Measurements from ENCODE around the gene SERPINA12.

The SERPINA12 gene, protein sequence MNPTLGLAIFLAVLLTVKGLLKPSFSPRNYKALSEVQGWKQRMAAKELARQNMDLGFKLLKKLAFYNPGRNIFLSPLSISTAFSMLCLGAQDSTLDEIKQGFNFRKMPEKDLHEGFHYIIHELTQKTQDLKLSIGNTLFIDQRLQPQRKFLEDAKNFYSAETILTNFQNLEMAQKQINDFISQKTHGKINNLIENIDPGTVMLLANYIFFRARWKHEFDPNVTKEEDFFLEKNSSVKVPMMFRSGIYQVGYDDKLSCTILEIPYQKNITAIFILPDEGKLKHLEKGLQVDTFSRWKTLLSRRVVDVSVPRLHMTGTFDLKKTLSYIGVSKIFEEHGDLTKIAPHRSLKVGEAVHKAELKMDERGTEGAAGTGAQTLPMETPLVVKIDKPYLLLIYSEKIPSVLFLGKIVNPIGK

DNA sequence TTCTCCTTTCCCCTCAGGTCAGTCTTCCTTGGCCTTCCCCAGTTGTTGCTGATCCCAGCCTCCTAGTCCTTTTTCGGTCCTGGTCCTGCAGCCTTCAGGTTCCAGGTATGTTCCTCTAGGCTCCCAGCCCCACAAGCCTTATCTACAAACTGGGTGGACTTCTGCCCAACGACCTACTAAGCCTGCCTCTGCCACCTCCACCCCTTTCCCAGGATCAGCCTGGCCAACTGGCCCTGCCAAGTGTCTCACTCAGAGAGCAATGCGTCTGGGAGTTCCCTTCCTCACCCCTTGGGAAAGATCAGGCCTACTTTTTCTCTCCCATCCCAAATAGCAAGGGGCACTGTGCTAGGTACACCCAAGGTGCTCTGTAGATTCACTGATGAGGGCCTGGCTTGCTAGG is at the start of gene SERPINA12:
Gene SERPINA12, minus strand, starts transcription at position 114 of the 400 bp plus-strand sequence. CDS start 11,072 bp downstream, outside the sequence.
- no peak within 1 kb of the TSS for H3K27ac ChIP-seq (ENCODE audit: low read length)
- H3K4me1 ChIP-seq (ENCODE audit: insufficient read depth, low read length): no peaks in the 10 kb centered on the region
- H3K27me3 ChIP-seq (ENCODE audit: insufficient read depth, low read length): no peaks in the 10 kb centered on the region
- no peaks in the 10 kb centered on the region for H3K9me3 ChIP-seq (ENCODE audit: insufficient read depth, low read depth, low read length)
- H3K4me3 ChIP-seq (ENCODE audit: low read length): no peak within 1 kb of the TSS
- no peak within 1 kb of the TSS for H3K9ac ChIP-seq (ENCODE audit: low read depth, low read length)
- H3K36me3 ChIP-seq (ENCODE audit: insufficient read depth, low read depth, low read length): no peaks in the 10 kb centered on the region

- H3K4me3 ChIP-seq (ENCODE audit: low read length): no peak overlapping the region
- no peaks in the 10 kb centered on the region for H3K27me3 ChIP-seq (ENCODE audit: insufficient read depth, low read length)
- no peaks in the 10 kb centered on the region for H3K9me3 ChIP-seq (ENCODE audit: insufficient read depth, low read depth, low read length)
- no peak overlapping the region for H3K9ac ChIP-seq (ENCODE audit: low read depth, low read length)
- no peaks in the 10 kb centered on the region for H3K36me3 ChIP-seq (ENCODE audit: insufficient read depth, low read depth, low read length)
- no peaks in the 10 kb centered on the region for H3K4me1 ChIP-seq (ENCODE audit: insufficient read depth, low read length)
- no peak overlapping the region for H3K27ac ChIP-seq (ENCODE audit: low read length)
These were observed 49.6 kb upstream of the SERPINA12 start for GRCh38 chr14:94558842-94559241.

GRCh38 chr14:94557327-94557726 is 48.1 kb upstream of the SERPINA12 start:
- Histone ChIP-seq H3K36me3 (ENCODE audit: insufficient read depth, low read depth, low read length) (no peaks in the 10 kb centered on the region), H3K9me3 (ENCODE audit: insufficient read depth, low read depth, low read length) (no peaks in the 10 kb centered on the region), H3K9ac (ENCODE audit: low read depth, low read length) (no peak overlapping the region), H3K4me3 (ENCODE audit: low read length) (no peak overlapping the region), H3K27me3 (ENCODE audit: insufficient read depth, low read length) (no peaks in the 10 kb centered on the region), H3K27ac (ENCODE audit: low read length) (no peak overlapping the region), H3K4me1 (ENCODE audit: insufficient read depth, low read length) (no peaks in the 10 kb centered on the region)

DNA sequence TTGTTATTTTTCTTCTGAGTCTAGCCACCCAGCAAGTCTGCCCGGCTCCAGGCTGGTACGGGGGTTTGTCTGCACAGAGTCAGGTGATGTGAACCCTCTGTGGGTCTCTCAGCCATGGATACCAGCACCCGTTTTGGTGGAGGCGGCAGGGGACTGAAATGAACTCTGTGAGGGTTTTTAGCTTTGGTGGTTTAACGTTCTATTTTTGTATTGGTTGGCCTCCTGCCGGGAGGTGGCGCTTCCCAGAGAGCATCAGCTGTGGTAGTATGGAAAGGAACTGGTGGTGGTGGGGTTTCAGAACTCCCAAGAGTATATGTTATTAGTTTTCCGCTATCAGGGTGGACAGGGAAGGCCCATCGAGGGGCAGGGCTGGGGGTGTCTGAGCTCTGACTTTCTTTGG is 46.7 kb upstream of the SERPINA12 start:
- Histone ChIP-seq H3K27me3 (ENCODE audit: insufficient read depth, low read length) (no peaks in the 10 kb centered on the region), H3K36me3 (ENCODE audit: insufficient read depth, low read depth, low read length) (no peaks in the 10 kb centered on the region), H3K4me3 (ENCODE audit: low read length) (no peak overlapping the region), H3K9me3 (ENCODE audit: insufficient read depth, low read depth, low read length) (no peaks in the 10 kb centered on the region), H3K9ac (ENCODE audit: low read depth, low read length) (no peak overlapping the region), H3K4me1 (ENCODE audit: insufficient read depth, low read length) (no peaks in the 10 kb centered on the region), H3K27ac (ENCODE audit: low read length) (no peak overlapping the region)

DNA sequence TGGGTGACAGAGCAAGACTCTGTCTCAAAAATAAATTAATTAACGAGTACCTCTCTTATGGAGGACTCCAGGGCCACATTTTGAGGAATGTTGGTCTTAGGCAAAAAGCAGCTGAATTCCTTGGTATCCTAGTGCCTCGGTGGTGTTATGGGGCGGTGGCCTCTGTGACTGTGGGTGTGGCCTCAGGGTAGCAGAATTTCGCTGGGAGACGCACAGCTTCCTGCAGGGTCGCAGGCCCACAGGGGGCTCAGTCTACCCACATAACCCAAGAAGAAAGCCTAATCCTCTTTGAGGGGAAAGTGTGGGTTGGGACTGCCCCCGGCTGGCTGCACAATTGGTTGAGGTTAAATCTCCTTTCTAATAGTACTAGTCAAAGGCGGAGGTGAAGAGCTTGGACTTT is 40.8 kb upstream of the SERPINA12 start:
- H3K9ac ChIP-seq (ENCODE audit: low read depth, low read length): no peak overlapping the region
- no peak overlapping the region for H3K4me3 ChIP-seq (ENCODE audit: low read length)
- H3K9me3 ChIP-seq (ENCODE audit: insufficient read depth, low read depth, low read length): no peaks in the 10 kb centered on the region
- H3K27me3 ChIP-seq (ENCODE audit: insufficient read depth, low read length): no peaks in the 10 kb centered on the region
- H3K36me3 ChIP-seq (ENCODE audit: insufficient read depth, low read depth, low read length): no peaks in the 10 kb centered on the region
- no peaks in the 10 kb centered on the region; the same call in 1 of the 2 replicates for H3K4me1 ChIP-seq (ENCODE audit: insufficient read depth, low read length)
- no peak overlapping the region for H3K27ac ChIP-seq (ENCODE audit: low read length)

DNA sequence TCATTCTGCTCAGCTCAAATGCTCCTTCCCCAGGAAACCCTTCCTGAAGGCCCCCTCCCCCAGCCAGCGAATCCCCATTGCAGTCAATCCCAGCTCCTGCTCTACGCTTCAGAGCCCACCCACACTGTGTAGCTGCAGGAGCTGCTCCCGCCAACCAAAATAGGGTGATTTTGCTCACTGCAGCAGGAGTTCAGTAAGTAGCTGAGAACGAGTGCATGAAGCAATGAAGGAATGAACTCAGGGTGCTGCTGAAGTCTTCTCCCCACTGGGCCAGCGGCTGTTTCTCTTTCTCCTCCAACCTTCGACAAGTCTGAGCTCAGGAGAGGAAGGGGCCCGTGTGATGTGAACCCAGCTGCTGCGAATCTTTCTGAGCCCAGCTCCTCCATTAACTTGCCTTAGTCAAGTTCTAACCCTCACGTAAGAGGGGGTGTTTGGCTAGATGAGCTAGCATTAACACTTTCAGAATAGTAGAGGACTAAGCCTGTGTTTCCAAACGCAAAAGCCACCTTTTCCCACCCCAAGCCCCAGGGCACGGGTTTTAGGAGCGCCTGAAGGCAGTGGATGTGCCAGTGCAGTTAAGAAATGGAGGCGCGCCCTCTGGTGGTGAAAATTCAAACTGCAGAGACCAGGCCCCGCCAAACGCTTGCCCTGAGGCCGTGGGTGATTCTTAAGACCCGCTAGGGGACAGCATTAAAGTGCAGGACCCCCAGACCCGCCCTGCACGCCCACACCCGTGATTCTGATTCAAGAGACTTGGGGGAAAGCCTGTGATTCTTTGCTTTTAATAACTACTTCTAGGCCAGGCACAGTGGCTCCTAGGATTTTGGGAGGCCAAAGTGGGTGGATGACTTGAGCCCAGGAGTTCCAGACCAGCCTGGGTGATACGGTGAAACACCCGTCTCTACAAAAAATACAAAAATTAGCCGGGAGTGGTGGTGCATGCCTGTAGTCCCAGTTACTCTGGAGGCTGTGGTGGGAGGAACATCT is 40.0 kb upstream of the SERPINA12 start:
- Histone ChIP-seq H3K4me3 (ENCODE audit: low read length) (no peak overlapping the region), H3K4me1 (ENCODE audit: insufficient read depth, low read length) (no peaks in the 10 kb centered on the region; the same call in 1 of the 2 replicates), H3K27ac (ENCODE audit: low read length) (no peak overlapping the region), H3K9me3 (ENCODE audit: insufficient read depth, low read depth, low read length) (no peaks in the 10 kb centered on the region), H3K9ac (ENCODE audit: low read depth, low read length) (no peak overlapping the region), H3K36me3 (ENCODE audit: insufficient read depth, low read depth, low read length) (no peaks in the 10 kb centered on the region), H3K27me3 (ENCODE audit: insufficient read depth, low read length) (no peaks in the 10 kb centered on the region)

DNA sequence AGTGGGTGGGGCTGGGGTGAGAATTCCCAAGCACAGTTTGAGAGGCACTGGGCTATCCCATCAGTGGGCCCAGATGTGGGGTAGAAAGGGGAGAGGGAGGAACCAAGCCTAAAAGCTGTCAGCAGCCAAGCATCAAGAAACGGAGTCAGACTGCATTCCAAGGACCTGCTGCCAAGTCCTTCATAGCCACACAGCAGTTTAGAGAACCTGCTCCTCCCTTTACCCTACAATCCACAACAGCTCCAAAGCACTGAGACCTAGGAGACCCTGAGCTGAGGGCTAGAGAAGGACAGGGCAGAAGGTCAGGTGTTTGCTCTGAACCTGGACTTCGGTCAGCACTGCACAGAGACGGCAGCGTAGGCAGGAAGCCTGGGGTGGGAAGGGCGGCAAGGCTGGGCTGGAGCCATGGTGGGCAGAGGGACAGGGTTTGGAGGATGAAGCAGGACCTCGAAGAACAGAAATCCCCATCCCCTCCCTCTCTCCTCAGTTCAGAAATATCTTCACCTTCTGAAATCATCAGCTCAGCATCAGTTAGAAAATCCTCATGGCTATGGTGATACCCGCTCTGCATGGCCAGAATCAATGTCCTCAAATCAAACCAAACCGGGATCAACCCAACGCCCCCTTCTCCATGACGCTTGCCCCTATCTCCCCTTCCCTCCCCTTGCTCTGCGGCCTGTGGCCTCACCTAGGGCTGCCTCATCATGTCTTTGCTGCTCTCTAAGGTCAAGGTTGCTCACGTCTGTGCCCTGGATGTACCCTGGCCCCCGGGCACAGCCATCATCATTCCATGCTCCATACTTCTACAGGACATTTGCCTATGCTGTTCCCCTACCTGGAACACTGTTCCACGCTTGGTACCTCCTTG is 39.1 kb upstream of the SERPINA12 start:
- no peak overlapping the region for H3K27ac ChIP-seq (ENCODE audit: low read length)
- H3K4me3 ChIP-seq (ENCODE audit: low read length): no peak overlapping the region
- H3K4me1 ChIP-seq (ENCODE audit: insufficient read depth, low read length): peaks cover 5% of the 10 kb centered on the region; the same call in 1 of the 2 replicates
- no peak overlapping the region for H3K9ac ChIP-seq (ENCODE audit: low read depth, low read length)
- H3K27me3 ChIP-seq (ENCODE audit: insufficient read depth, low read length): no peaks in the 10 kb centered on the region
- no peaks in the 10 kb centered on the region for H3K36me3 ChIP-seq (ENCODE audit: insufficient read depth, low read depth, low read length)
- H3K9me3 ChIP-seq (ENCODE audit: insufficient read depth, low read depth, low read length): no peaks in the 10 kb centered on the region

DNA sequence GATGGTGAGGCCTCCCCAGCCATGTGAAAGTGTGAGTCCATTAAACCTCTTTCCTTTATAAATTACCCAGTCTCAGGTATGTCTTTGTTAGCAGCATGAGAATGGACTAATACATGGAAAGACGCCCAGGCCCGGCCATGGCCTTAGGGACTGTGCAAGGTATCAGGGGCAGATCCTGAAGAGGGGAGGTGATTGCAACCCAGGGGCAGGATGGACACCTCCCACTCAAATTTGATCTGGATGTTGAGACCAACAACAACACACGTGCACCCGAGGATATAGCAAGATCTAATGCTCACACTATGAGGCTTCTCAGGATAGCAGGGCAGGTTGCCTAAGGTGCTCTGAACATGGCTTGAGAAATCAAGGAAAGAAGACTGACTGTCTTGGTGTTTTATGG is 38.5 kb upstream of the SERPINA12 start:
- no peak overlapping the region for H3K4me3 ChIP-seq (ENCODE audit: low read length)
- no peaks in the 10 kb centered on the region for H3K36me3 ChIP-seq (ENCODE audit: insufficient read depth, low read depth, low read length)
- H3K27me3 ChIP-seq (ENCODE audit: insufficient read depth, low read length): no peaks in the 10 kb centered on the region
- H3K9me3 ChIP-seq (ENCODE audit: insufficient read depth, low read depth, low read length): no peaks in the 10 kb centered on the region
- H3K4me1 ChIP-seq (ENCODE audit: insufficient read depth, low read length): peaks cover 5% of the 10 kb centered on the region; the same call in 1 of the 2 replicates
- H3K27ac ChIP-seq (ENCODE audit: low read length): no peak overlapping the region
- H3K9ac ChIP-seq (ENCODE audit: low read depth, low read length): no peak overlapping the region

GRCh38 chr14:94547151-94547680 is 37.9 kb upstream of the SERPINA12 start:
- Histone ChIP-seq H3K9ac (ENCODE audit: low read depth, low read length) (no peak overlapping the region), H3K36me3 (ENCODE audit: insufficient read depth, low read depth, low read length) (no peaks in the 10 kb centered on the region), H3K9me3 (ENCODE audit: insufficient read depth, low read depth, low read length) (no peaks in the 10 kb centered on the region), H3K4me3 (ENCODE audit: low read length) (no peak overlapping the region), H3K27ac (ENCODE audit: low read length) (no peak overlapping the region), H3K27me3 (ENCODE audit: insufficient read depth, low read length) (no peaks in the 10 kb centered on the region), H3K4me1 (ENCODE audit: insufficient read depth, low read length) (peaks cover 5% of the 10 kb centered on the region; the same call in 1 of the 2 replicates)

- Histone ChIP-seq H3K4me3 (ENCODE audit: low read length) (no peak overlapping the region), H3K27me3 (ENCODE audit: insufficient read depth, low read length) (no peaks in the 10 kb centered on the region), H3K36me3 (ENCODE audit: insufficient read depth, low read depth, low read length) (no peaks in the 10 kb centered on the region), H3K9ac (ENCODE audit: low read depth, low read length) (no peak overlapping the region), H3K9me3 (ENCODE audit: insufficient read depth, low read depth, low read length) (no peaks in the 10 kb centered on the region), H3K4me1 (ENCODE audit: insufficient read depth, low read length) (peaks cover 5% of the 10 kb centered on the region; the same call in 1 of the 2 replicates), H3K27ac (ENCODE audit: low read length) (no peak overlapping the region)
These were observed 36.0 kb upstream of the SERPINA12 start for GRCh38 chr14:94545131-94545841.

All from iPS-20b (cell line).